OCI-LY1 (cell line): ENCODE results near the gene OR2AG1.
"Not testable (repeated sequence)": the region's sequence is repeated elsewhere in the genome, so short reads cannot be mapped to it uniquely, and the experiment has no call there.

Source experiments
- H2AFZ ChIP-seq: fragments of 200-600 bp; sonication (generic), shearing (Covaris generic); 2 replicates; pipeline ENCODE4 v1.6.0; 2014; ENCODE audit warnings: antibody characterized with exemption, mild to moderate bottlenecking, low read length
- H3F3A ChIP-seq: fragments of 200-600 bp; sonication (generic), shearing (Covaris generic); 2 replicates; pipeline ENCODE4 v1.6.0; 2014; ENCODE audit warnings: mild to moderate bottlenecking, antibody characterized with exemption, low read length, moderate library complexity; ENCODE audit not compliant: insufficient read depth
- H3K27ac ChIP-seq: fragments of 200-600 bp; sonication (generic); 2 replicates; pipeline ENCODE4 v1.5.1; 2014; ENCODE audit warnings: low read length, mixed run types, mild to moderate bottlenecking, low read depth; ENCODE audit not compliant: poor library complexity, severe bottlenecking
- H3K27me3 ChIP-seq: fragments of 200-600 bp; sonication (generic); 2 replicates; pipeline ENCODE4 v1.6.0; 2014; ENCODE audit warnings: antibody characterized with exemption, mild to moderate bottlenecking, low read length, moderate library complexity; ENCODE audit not compliant: insufficient read depth
- H3K36me3 ChIP-seq: fragments of 200-600 bp; sonication (generic); 2 replicates; pipeline ENCODE4 v1.6.1; 2014; ENCODE audit warnings: mild to moderate bottlenecking, antibody characterized with exemption, low read length, moderate library complexity, mixed read lengths; ENCODE audit not compliant: insufficient read depth
- H3K4me1 ChIP-seq: fragments of 200-600 bp; sonication (generic); 2 replicates; pipeline ENCODE4 v1.5.1; 2014; ENCODE audit warnings: mild to moderate bottlenecking, low read length, moderate library complexity; ENCODE audit not compliant: insufficient read depth, severe bottlenecking
- H3K4me2 ChIP-seq: fragments of 200-600 bp; sonication (generic), shearing (Covaris generic); 2 replicates; pipeline ENCODE4 v1.6.1; 2014; ENCODE audit warnings: low read length
- H3K4me3 ChIP-seq: fragments of 200-600 bp; sonication (generic); 2 replicates; pipeline ENCODE4 v1.5.1; 2014; ENCODE audit warnings: low read length, low read depth, mild to moderate bottlenecking, mixed read lengths; ENCODE audit not compliant: poor library complexity, severe bottlenecking
- H3K79me2 ChIP-seq: fragments of 200-600 bp; shearing (Covaris generic); 2 replicates; pipeline ENCODE4 v1.6.1; 2016; ENCODE audit warnings: mixed run types, low read length, mixed read lengths; ENCODE audit not compliant: insufficient read depth
- H3K9ac ChIP-seq: fragments of 200-600 bp; sonication (generic), shearing (Covaris generic); 2 replicates; pipeline ENCODE4 v1.6.1; 2014; ENCODE audit warnings: mild to moderate bottlenecking, low read length, mixed read lengths
- H3K9me2 ChIP-seq: fragments of 200-600 bp; sonication (generic), shearing (Covaris generic); 2 replicates; pipeline ENCODE4 v1.6.1; 2014; ENCODE audit warnings: low read depth, mild to moderate bottlenecking, low read length, mixed read lengths
- H3K9me3 ChIP-seq: fragments of 200-600 bp; shearing (Covaris generic); 2 replicates; pipeline ENCODE4 v1.6.1; 2014; ENCODE audit warnings: low read length, mixed read lengths
- H4K20me1 ChIP-seq: fragments of 200-600 bp; sonication (generic), shearing (Covaris generic); 2 replicates; pipeline ENCODE4 v1.6.0; 2016; ENCODE audit warnings: mild to moderate bottlenecking, low read length; ENCODE audit not compliant: insufficient read depth
- CTCF ChIP-seq: fragments of 200-600 bp; sonication (generic), shearing (Covaris generic); IDR thresholded peaks from 2 replicates; pipeline ENCODE4 v1.5.1; 2017; ENCODE audit warnings: mild to moderate bottlenecking, antibody characterized with exemption, low read length, moderate library complexity, mixed read lengths
- EZH2 ChIP-seq: fragments of 200-600 bp; sonication (generic), shearing (Covaris generic); IDR thresholded peaks from 2 replicates; pipeline ENCODE4 v1.8.0; 2017; ENCODE audit warnings: borderline replicate concordance, mixed run types, mild to moderate bottlenecking, antibody characterized with exemption, low read length, moderate library complexity, mixed read lengths

Gene OR2AG1

GRCh38 chr11:6790546-6790945 is 7.7 kb downstream of the OR2AG1 start:
- Histone ChIP-seq H3F3A (no peaks in the 10 kb centered on the region), H3K9me3 (no peaks in the 10 kb centered on the region), H2AFZ (no peak overlapping the region), H4K20me1 (no peaks in the 10 kb centered on the region), H3K79me2 (no peaks in the 10 kb centered on the region), H3K27ac (no peak overlapping the region), H3K9ac (no peak overlapping the region), H3K36me3 (no peaks in the 10 kb centered on the region), H3K27me3 (no peaks in the 10 kb centered on the region), H3K4me1 (no peaks in the 10 kb centered on the region), H3K4me3 (no peak overlapping the region), H3K4me2 (no peak overlapping the region), H3K9me2 (no peaks in the 10 kb centered on the region)
- TF ChIP-seq CTCF: no peak

GRCh38 chr11:6794639-6795038 is 11.8 kb downstream of the OR2AG1 start:
- Histone ChIP-seq H4K20me1 (no peaks in the 10 kb centered on the region), H3K9ac (no peak overlapping the region), H3K9me2 (no peaks in the 10 kb centered on the region), H2AFZ (no peak overlapping the region), H3K4me3 (no peak overlapping the region), H3K36me3 (no peaks in the 10 kb centered on the region), H3K27me3 (no peaks in the 10 kb centered on the region), H3K79me2 (no peaks in the 10 kb centered on the region), H3F3A (no peaks in the 10 kb centered on the region), H3K4me2 (no peak overlapping the region), H3K4me1 (no peaks in the 10 kb centered on the region), H3K27ac (no peak overlapping the region), H3K9me3 (no peaks in the 10 kb centered on the region)
- TF ChIP-seq CTCF (no peak), EZH2 (no peak)

- H3K27ac ChIP-seq: no peak within 1 kb of the TSS
Measured at GRCh38 chr11:6799402-6799801, 16.6 kb downstream of the OR2AG1 start, which contains the start of gene OR6A2. Gene OR6A2, minus strand, starts transcription at chr11:6799689. Its CDS starts 3,981 bp downstream, at chr11:6795708.

GRCh38 chr11:6801075-6801474 is 18.3 kb downstream of the OR2AG1 start:
- H3K4me2 ChIP-seq, H3K36me3 ChIP-seq, H3K9ac ChIP-seq, H3K9me3 ChIP-seq, H3K27me3 ChIP-seq, H3K9me2 ChIP-seq, H4K20me1 ChIP-seq, H3K27ac ChIP-seq, H3K4me3 ChIP-seq, H2AFZ ChIP-seq, H3K79me2 ChIP-seq, H3K4me1 ChIP-seq, H3F3A ChIP-seq: not testable (repeated sequence)

More at GRCh38 chr11:6799402-6799801, 16.6 kb downstream of the OR2AG1 start, which contains the start of gene OR6A2:
- H3K9me2 ChIP-seq: no peaks in the 10 kb centered on the region
- no peaks in the 10 kb centered on the region for H3K27me3 ChIP-seq
- no peaks in the 10 kb centered on the region for H3K36me3 ChIP-seq
- H3K4me3 ChIP-seq: no peak within 1 kb of the TSS
- H3K9ac ChIP-seq: no peak within 1 kb of the TSS
- no peaks in the 10 kb centered on the region for H3K9me3 ChIP-seq
- H3K4me2 ChIP-seq: no peak within 1 kb of the TSS
- H3F3A ChIP-seq: no peaks in the 10 kb centered on the region
- H2AFZ ChIP-seq: no peak within 1 kb of the TSS
- TF ChIP-seq EZH2 (no peak), CTCF (no peak)
- H3K79me2 ChIP-seq: no peaks in the 10 kb centered on the region
- no peaks in the 10 kb centered on the region for H4K20me1 ChIP-seq
- H3K4me1 ChIP-seq: no peaks in the 10 kb centered on the region
